GM21723 (cell line): ENCODE results near the gene GRID1.

Experiments used
- ATAC-seq: cut with Tn5 transposase; IDR thresholded peaks from one replicate; pipeline ENCODE4 v1.9.1; 2021; ENCODE audit warnings: mild to moderate bottlenecking, moderate library complexity; ENCODE audit not compliant: unreplicated experiment

GRID1 gene

DNA sequence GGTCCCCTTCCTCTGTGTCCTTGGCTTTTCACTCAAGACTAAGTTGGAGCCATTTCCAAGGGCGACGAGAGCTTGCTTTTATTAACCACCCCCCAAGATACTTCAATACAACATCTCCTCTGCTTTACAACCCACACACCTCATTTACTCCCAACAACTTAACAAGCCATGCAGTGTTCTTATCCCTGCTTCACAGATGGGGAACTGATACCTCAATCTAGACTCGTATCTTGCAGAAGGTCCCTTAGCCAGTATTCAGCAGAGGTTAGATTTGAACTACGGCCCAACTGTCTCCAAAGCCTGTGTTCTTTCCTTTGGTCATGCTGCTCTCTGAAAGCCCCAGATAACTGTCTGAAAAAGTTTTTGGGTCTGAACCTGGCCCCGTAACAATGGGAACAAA lies 444.8 kb downstream of the GRID1 start:
- ATAC-seq: no peak

DNA sequence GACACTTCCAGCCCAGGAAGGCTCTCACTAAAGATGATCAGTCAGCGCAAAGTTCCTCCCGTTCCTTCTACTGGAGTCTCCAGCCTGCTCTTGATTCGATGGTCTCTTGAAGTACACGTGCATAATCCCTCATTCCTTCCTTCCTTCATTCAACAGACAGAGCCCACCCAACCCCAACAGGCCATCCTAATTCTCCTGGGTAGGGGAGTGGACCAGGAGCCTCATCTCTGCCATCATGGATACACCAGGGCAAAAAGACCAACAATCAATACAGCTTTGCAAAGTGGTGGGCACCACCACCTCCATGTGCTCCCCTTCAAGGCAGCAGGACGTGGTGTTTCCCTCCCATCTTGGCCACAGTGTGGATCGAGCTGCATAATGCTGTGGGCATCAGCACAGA lies 446.3 kb downstream of the GRID1 start:
- no peak for ATAC-seq

DNA sequence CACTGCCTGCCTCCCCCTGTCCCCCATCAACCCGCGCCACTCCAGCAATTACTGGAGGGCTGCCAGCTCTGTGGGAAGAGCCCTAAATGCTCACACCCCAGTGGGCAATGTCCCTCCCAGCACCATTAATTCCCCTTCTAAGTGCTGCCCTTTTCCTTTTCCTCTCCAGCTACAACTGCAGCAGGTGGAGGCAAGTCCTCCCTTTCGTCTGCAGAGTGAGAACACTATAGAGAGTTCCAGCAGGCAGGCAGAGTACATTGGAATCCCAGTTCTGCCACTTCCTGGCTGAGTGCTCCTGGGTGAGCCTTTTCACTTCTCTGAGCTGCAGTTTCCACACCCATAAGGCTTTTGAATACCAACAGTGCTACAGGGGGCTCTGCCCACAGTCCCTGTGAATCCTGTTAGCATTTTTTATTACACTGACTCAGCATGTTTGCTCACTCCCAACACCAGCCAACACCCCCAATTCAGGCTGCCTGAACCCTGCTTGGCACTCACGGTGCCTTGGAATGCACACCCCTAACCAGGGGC lies 447.0 kb downstream of the GRID1 start:
- ATAC-seq: no peak

DNA sequence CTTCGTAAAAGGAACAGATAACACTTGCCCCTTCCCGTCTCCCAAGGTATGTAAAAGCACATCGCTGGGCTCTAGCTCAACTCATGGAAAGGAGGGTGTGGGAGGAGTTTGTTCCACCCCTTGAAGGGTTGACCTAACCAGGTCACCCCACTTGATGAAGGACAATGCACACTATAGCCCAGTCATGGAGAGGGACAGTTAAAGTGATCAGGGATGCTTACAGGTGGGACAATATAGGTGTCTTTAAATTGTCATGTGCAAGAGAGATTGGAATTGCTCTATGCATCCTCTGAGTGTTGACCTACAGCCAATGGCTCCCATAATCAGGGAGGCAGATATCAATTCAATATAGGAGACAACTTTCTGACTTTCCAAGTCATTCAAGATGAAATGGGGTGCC lies 448.2 kb downstream of the GRID1 start:
- no peak for ATAC-seq

DNA sequence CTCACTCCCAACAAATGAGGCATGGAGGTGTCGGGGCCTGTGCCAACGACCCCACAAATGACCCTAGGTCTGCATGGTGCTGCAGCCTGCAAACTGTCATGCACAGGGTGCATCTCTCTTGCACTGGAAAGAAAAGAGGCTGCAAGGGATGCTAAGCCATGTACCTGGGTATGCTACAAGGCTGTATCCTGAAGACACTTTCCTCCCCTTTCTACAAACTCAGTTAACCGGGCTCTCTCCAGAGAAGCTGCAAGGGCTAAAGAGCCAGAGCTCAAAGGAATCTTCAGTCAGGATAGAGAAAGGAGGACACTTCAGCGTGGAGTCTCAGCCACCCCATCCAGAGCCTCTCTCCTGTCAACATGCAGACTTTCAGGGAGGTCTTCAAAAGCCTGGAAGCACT lies 449.0 kb downstream of the GRID1 start:
- ATAC-seq: no peak

DNA sequence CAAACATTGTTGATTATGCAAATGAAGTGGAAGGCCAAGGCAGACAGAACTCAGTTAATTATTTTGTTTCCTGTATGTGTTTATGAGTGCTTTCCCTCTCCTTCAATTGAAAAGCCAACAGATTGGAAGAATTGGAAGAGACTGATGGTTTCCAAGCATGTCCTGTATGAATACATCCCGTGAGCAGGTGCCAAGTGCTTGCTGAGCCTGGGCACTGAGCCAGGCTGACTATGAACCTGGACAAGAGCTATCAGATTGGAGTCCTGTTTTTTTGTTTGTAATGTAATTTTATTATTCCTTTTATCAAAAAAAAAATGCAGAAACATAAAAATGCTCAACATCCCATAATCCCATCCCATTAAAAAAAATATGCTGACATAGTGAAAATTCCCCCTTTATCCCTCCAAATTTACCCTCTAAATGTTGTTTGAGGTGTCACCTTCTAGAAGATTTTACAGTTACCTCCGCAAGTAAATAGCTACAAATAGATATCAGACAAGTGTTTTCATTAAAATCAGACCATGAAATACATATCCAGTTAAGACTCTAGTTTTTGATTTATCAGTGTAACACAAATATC lies 449.5 kb downstream of the GRID1 start:
- ATAC-seq: no peak

DNA sequence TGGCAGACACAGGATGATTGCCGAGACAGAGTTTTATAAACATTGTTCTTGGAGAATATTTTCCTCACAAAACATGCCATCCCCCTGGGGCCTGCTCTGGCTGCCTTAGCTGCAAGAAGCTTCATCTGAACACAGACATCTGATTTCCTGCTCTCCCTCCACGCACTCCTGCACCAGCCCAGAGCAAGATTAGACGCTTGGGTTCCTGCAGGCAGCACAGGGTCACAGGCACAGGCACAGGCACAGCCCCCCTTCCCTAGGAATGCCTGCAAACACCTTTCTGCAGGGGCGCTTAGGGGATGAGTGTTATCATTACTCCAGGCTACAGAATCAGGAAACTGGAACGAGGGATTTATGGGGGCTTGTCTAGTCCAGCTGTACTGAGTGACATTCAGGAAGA lies 450.3 kb downstream of the GRID1 start:
- no peak for ATAC-seq

DNA sequence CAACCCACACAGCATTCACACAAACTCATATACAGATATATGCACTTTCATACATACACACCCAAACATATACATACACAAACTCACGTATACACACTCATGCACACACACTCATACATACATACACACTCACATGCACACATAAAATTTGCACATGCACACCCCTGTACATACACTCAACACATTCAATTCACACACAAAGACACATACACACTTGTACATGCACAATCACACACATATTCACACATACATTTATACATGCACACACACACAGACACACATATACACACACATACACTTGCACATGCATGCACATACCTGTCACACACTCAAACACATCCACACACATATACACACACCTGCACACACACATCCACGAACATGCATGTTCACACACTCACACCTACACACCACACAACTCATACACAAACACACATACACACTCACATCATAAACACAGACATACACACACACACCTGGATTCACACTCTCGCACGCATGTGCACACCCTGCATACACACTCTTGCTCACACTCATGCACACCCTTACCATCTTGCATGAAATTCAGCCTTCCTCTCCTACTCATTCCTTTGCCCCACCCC lies 451.2 kb downstream of the GRID1 start:
- ATAC-seq: no peak

DNA sequence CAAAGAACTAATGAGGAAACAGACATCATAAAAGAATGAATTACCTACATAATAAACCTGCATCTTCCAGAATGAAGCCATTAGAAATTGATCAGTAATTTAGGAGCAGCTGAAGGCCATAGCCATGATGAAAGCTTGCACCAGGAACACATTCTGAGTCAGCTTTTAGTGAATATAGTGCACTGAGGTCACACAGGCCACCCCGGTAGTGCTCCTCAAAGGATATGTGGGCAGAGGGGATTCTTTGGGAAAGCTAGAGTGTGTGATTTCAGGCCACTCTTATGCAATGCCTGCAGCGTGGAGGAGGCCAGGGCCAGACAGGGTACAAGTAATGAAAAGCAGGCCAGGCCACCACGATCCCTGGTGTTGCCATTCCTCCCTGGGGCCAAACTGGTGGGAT lies 451.9 kb downstream of the GRID1 start:
- ATAC-seq: no peak

DNA sequence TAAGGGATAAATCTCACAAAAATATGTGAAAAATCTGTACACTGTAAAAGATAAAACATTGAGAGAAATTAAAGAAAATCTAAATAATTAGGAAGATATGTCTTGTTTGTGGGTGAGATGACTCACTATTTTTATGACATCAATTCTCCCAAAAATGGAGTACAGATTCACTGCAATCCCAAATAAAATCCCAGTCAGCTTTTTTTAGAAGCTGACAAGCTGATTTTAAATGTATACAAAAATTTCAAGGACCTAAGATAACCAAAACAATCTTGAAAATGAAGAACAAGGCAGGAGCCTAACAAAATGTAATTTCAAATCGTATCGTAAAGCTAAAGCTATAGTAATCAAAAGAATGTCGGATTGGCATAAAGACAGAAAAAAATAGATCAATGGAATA lies 458.1 kb downstream of the GRID1 start:
- no peak for ATAC-seq

DNA sequence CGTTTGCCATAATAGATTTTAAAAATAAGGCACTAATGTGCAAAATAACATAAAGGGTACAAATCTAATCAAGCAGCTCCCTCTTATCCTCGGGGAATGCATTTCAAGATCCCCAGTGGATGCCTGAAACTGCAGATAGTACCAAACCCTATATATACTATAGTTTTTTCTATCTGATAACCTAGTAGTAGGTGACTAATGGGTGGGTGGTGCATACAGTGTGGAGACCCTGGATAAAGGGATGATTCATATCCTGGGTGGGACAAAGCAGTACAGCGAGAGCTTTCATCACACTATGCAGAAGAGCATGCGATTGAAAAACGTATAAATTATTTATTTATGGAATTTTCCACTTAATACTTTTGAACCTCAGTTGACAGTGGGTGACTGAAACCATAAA lies 464.5 kb downstream of the GRID1 start:
- no peak for ATAC-seq

DNA sequence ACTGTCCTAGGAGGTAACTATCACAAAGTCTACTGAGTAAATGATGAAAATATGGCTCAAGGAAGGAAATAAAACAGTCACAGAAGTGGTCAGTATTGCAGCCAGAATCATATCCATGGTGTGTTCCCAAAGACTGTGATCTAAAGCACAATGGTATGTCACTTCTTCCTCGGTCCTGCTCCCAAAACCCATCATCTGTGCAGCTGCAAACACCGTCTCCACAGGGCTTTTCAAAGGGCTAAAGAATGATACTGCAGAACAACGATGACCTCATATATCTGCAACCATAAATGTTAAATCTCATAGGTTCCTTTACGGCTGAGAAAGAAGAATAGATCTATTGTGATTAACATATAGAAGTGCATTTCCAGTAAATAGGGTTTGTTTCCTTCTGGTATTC lies 465.0 kb downstream of the GRID1 start:
- ATAC-seq: no peak

DNA sequence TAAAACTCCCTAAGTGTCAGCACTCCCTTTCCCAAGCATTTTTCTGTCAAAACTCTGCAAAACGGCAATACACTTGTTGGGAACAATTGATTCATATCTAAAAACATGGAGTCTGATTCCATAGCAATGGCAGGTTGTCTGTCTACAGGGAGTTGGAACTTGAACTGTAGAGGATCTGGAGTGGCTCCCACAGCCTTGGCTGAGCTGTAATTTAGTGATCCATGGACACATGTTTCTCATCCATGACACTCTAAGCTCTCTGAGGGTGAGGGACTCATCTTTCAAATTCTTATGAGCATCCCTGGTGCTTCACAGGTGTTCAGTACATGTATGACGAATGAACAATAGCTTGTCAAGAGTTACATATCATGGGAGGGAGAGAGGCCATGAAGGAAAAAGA lies 466.1 kb downstream of the GRID1 start:
- no peak for ATAC-seq

DNA sequence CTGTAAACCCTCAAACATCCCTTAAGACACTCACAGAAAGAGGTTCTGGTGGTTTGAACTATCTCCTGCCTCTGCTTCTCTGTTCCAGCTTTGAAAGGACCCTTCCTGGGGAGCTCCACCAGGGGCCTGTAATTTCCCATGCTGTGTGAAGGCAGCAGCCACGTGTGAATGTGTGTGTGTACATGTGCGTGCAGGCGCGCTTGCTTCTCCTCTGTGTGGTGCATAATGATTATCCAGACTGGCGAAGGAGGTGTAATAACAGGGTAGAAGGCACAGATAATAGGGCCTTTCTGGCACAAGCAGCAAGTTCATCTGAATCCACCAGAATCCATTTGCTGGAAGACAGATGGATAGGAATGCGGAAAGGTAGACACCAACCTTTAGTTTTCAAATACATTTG lies 466.5 kb downstream of the GRID1 start:
- ATAC-seq: no peak

DNA sequence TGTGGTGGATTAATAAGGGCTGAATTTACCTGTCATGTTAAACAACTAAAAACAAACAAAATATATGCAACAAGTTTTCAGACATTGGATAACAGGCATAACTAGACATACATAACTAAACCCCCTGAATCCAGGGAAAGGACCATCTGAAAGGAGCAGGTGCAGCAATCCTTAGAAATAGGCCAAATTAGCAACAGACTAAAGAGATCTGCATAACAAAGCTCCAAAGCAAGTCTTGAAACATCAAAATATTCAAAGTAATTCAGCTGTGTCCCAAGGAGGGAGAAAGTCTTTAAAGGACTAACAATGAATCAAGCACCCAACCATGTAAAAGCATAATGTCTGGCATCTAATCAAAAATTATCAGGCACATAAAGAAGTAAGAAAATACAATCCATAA lies 475.1 kb downstream of the GRID1 start:
- ATAC-seq: no peak

DNA sequence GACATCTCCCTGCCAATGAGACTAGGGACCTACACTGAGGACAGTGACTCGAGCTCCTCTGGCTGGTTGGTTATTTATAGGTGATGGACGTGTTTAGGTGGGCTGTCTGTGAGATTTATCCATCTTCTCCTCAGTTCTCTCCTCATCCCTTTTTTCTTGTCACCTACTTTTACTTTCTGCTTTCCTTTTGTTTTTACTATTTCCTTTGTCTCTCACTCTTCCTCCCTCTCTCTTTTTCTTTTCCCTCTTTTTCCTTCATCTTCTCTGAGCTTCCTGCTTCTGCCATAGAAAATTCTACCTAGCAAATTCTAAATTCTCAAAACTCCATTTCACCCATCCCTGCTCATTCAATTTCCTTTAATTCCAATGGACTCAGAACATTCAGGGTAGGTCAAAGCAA lies 478.0 kb downstream of the GRID1 start:
- no peak for ATAC-seq

DNA sequence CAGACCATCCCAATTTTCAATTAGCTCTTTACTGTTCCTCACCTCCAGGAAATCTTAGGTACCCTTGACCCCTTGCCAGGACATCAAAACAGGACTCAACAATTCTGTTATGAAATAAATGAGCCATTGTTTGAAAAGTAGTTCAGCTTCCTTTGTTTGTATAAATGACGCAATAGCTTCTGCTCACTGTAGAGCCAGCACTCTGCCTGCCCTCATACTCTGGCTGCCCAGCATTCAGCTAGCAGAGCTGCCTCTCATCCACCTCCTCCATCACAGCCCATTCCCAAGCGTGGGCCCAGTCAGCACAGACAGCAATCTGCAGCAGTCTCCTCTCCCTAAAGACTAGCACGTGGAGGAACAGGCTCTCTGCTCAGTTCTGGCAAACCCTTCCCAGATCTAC lies 478.6 kb downstream of the GRID1 start:
- ATAC-seq: no peak

DNA sequence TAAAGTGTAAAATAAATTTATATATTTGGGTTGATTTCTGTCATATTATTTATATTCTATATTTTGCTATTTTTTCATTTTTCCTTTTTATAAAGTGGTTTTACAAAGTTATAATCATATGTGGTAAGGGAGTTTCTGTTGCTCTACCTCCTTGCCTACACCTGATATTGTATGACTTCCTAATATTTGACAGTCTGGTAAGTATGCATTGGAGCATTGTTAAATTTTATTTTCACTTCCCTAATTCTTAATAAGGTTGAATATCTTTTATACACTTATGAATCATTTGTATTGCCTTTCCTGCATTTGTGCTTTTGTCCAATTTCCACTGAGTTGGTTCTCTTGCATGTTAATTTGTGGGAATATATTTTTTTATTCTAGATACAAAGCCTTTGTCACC lies 492.4 kb downstream of the GRID1 start:
- no peak for ATAC-seq

DNA sequence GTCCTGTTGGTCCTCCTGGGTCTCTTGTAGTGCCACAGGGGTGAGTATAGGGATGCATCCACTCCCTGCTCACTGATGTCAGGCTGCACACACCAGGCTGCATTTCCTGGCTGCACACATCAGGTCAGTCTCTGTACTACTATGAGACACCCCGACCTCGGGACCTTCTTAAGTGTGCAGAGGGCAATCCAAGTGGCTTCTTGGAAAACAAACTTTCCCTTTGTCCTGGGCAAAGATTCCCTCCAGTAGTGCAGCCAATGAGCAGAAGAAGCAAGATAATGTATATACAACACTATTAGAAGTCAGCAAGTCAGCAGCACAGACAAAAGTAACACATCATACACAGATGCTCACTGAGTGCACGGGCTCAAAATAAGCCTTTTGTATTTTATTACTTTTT lies 493.5 kb downstream of the GRID1 start:
- ATAC-seq: no peak

DNA sequence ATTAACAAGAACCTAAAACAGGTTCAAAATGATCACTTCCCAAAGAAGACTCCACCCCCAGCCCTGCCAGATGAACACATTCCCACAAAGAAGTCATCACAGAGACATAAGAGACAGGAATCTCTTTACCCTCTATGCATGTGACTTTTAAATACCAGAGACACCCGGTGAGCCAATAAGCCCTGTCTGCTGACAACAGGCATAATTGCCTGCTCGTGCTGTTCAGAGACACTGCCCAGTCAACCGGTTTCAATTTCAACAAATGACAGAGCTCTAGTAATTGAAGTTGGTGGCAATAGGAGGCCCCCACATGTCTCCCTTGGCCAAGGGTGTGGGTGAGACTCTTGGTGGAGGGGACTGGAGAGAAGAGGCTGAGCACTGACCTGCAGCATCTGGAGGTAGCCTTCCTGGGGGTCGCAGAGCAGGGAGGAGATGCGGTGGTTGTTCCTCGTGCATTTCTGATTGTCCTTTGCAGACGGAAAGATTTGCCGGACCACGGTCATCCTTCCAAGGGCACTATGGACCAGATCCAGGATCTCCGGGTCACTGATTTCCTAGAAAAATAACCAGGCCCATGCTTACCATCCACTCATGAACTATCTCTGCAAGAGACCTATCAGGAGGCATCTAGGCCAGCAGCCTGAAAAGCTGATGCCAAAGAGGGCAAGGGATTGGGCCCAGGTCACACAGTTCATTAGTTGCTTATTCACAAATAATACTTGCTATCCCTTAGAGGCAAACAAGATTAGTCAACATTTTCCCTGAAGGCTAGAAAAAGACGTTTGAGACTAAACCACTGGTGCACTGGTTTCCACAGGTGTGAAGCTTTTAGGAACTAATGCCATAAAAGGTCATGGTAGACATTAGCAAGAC lies 497.7 kb downstream of the GRID1 start:
- ATAC-seq: no peak

DNA sequence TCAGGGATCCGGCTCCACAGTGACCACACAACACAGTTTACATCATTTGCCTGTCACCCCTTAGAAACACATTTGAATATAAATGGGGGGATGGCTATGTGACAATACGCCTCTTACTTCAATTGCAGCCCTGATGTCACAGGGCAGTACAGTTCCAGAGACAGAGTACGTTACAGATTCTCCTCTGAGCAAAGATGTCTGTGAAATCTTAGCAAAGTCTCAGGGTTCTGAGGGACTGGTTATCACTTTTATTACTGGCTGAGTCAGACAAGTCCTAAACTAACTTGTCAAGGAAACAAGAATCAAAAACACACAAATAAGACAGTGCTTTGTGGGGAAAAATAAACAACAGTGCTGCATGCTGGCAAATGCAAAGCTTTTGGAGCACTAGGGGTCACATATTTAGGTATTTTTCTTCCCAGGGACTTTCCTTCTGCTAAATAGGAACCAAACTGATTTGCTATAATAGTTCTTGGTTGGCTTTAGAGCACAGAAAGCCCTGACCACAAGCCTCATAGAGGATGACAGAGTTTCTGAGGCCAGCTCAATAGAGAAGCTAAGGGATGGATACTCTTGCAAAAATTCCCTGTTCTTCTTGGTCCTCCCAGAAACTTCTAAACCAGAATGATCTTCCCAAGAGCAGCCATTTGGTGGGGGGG lies 501.6 kb downstream of the GRID1 start:
- no peak for ATAC-seq

DNA sequence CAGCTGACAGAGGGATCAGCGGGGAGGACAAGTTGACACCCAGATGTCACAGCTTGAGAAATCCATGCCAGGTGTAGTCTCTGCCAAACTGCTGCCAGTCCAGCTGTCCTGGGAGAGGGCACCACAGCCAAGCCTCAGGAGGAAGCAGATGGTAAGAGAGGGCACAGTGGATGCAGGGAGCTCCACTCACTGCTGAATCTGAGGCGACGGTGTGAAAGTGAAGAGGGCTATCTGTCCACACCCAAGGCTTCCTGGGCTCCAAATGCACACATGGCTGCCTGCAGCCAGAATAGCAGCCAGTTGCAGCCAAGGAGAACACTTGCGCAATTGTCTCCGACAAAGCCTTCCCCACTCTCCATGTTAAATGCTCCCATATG lies 502.4 kb downstream of the GRID1 start:
- ATAC-seq: no peak
